ENCODE measurements around the gene CD81. TPM values are rescaled to one million over a fixed set of nuclear protein-coding genes. Genes with fewer than 3 reads are reported as not detected.

CD81 gene
- total and polyA plus RNA-seq, 2 donors (not counting 1 experiment from before 2014, with no cell fraction given): 438 to 611 TPM

- TF ChIP-seq CTCF (conservative IDR thresholded peaks at IDR 0.05 in 1 of 2, IDR thresholded peaks at IDR 0.05 in 1 of 2; ENCODE audit: low read depth in 1 of 2, low read length in 2 of 2) (no peak), EZH2 (IDR thresholded peaks at IDR 0.05; ENCODE audit: low read length, missing control alignments) (no peak)
- no peaks in the 10 kb centered on the region for H3K79me2 ChIP-seq (ENCODE audit: control insufficient read depth, insufficient read depth, low read length)
- H3K4me3 ChIP-seq (replicated peaks in 1 of 4; ENCODE audit: control extremely low read depth in 1 of 4, insufficient read depth in 1 of 4, low read depth in 3 of 4, low read length in 4 of 4): no peak overlapping the region
- H3K4me1 ChIP-seq (ENCODE audit: control insufficient read depth, extremely low read depth, insufficient read depth, low read length): no peaks in the 10 kb centered on the region
- no peaks in the 10 kb centered on the region for H3K9me3 ChIP-seq (ENCODE audit: control insufficient read depth, insufficient read depth, low read depth, low read length)
- H2AFZ ChIP-seq (ENCODE audit: low read length): no peak overlapping the region
- DNase-seq (ENCODE audit: low read depth in 2 of 2): no peak
- H4K20me1 ChIP-seq (ENCODE audit: control insufficient read depth, extremely low read depth, insufficient read depth, low read length): no peaks in the 10 kb centered on the region
- no peak overlapping the region for H3K9ac ChIP-seq (ENCODE audit: insufficient read depth, low read length)
- H3K27me3 ChIP-seq (ENCODE audit: control insufficient read depth, insufficient read depth, low read length): no peaks in the 10 kb centered on the region
- H3K27ac ChIP-seq (ENCODE audit: insufficient read depth, low read length): no peak overlapping the region
- H3K4me2 ChIP-seq (ENCODE audit: extremely low read depth, insufficient read depth, low read length): no peak overlapping the region
- no peaks in the 10 kb centered on the region for H3K36me3 ChIP-seq (ENCODE audit: control insufficient read depth, insufficient read depth, low read length)
Measured at GRCh38 chr11:2435288-2436012, 58.3 kb downstream of the CD81 start.

- TF ChIP-seq CTCF (conservative IDR thresholded peaks at IDR 0.05 in 1 of 2, IDR thresholded peaks at IDR 0.05 in 1 of 2; ENCODE audit: low read depth in 1 of 2, low read length in 2 of 2) (no peak), EZH2 (IDR thresholded peaks at IDR 0.05; ENCODE audit: low read length, missing control alignments) (no peak)
- Histone ChIP-seq H3K4me3 (replicated peaks in 1 of 4; ENCODE audit: control extremely low read depth in 1 of 4, insufficient read depth in 1 of 4, low read depth in 3 of 4, low read length in 4 of 4) (no peak overlapping the region), H2AFZ (ENCODE audit: low read length) (no peak overlapping the region), H3K9ac (ENCODE audit: insufficient read depth, low read length) (no peak overlapping the region), H3K27ac (ENCODE audit: insufficient read depth, low read length) (no peak overlapping the region), H3K27me3 (ENCODE audit: control insufficient read depth, insufficient read depth, low read length) (no peaks in the 10 kb centered on the region), H3K36me3 (ENCODE audit: control insufficient read depth, insufficient read depth, low read length) (no peaks in the 10 kb centered on the region), H3K9me3 (ENCODE audit: control insufficient read depth, insufficient read depth, low read depth, low read length) (no peaks in the 10 kb centered on the region), H3K79me2 (ENCODE audit: control insufficient read depth, insufficient read depth, low read length) (no peaks in the 10 kb centered on the region), H4K20me1 (ENCODE audit: control insufficient read depth, extremely low read depth, insufficient read depth, low read length) (no peaks in the 10 kb centered on the region), H3K4me1 (ENCODE audit: control insufficient read depth, extremely low read depth, insufficient read depth, low read length) (no peaks in the 10 kb centered on the region), H3K4me2 (ENCODE audit: extremely low read depth, insufficient read depth, low read length) (no peak overlapping the region)
- DNase-seq (ENCODE audit: low read depth in 2 of 2): no peak
Measured at GRCh38 chr11:2436013-2436520, 59.0 kb downstream of the CD81 start.

GRCh38 chr11:2436521-2437031 is 59.5 kb downstream of the CD81 start:
- DNase-seq (ENCODE audit: low read depth in 2 of 2): no peak
- H3K4me2 ChIP-seq (ENCODE audit: extremely low read depth, insufficient read depth, low read length): no peak overlapping the region
- H3K9me3 ChIP-seq (ENCODE audit: control insufficient read depth, insufficient read depth, low read depth, low read length): no peaks in the 10 kb centered on the region
- H3K9ac ChIP-seq (ENCODE audit: insufficient read depth, low read length): no peak overlapping the region
- no peak overlapping the region for H3K4me3 ChIP-seq (replicated peaks in 1 of 4; ENCODE audit: control extremely low read depth in 1 of 4, insufficient read depth in 1 of 4, low read depth in 3 of 4, low read length in 4 of 4)
- no peak overlapping the region for H3K27ac ChIP-seq (ENCODE audit: insufficient read depth, low read length)
- H4K20me1 ChIP-seq (ENCODE audit: control insufficient read depth, extremely low read depth, insufficient read depth, low read length): no peaks in the 10 kb centered on the region
- H3K36me3 ChIP-seq (ENCODE audit: control insufficient read depth, insufficient read depth, low read length): no peaks in the 10 kb centered on the region
- no peaks in the 10 kb centered on the region for H3K27me3 ChIP-seq (ENCODE audit: control insufficient read depth, insufficient read depth, low read length)
- TF ChIP-seq CTCF (conservative IDR thresholded peaks at IDR 0.05 in 1 of 2, IDR thresholded peaks at IDR 0.05 in 1 of 2; ENCODE audit: low read depth in 1 of 2, low read length in 2 of 2) (no peak), EZH2 (IDR thresholded peaks at IDR 0.05; ENCODE audit: low read length, missing control alignments) (no peak)
- H2AFZ ChIP-seq (ENCODE audit: low read length): no peak overlapping the region
- H3K4me1 ChIP-seq (ENCODE audit: control insufficient read depth, extremely low read depth, insufficient read depth, low read length): no peaks in the 10 kb centered on the region
- no peaks in the 10 kb centered on the region for H3K79me2 ChIP-seq (ENCODE audit: control insufficient read depth, insufficient read depth, low read length)
